ENCODE results near the gene SLC6A2.
"Not testable (repeated sequence)": the region's sequence is repeated elsewhere in the genome, so short reads cannot be mapped to it uniquely, and the experiment has no call there.

The SLC6A2 gene

DNA sequence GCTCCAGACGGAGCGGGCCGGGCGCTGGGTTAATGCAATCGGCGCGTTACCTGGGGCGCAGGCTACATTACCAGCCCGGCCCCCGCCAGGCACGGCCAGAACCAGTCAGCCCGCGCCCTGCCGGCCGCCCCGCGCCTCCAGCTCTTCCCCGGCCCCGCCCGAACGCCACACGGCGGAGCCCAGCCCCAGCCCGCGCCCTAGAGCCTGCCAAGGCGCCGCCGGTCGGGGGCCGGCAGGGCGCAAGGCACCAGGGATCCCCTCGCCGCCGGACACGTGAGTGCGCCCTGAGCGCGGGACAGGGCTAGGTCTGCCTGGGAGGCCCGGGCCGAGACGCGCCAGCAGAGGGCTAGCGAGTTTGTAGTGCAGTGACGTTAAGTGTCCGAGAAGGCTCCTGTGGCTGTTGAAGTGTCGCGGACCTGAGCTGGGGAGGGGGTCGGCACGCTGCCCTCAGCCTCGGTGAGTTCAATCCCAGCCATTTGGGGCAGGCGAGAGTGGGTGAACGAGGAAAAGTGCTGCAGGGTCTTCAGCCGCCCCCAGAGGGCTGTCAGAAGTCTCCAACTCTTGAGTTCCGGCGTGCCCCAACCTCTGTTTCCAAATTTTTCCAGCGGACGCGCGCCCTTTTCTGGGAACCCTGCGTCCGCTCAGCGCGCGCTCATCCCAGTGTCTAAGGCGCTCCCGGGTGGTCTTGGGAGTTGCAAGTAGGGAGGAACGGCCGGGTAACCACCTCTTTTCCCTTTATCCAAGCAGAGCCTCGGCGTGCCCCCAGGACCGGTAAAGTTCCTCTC lies at the start of gene SLC6A2:
Gene SLC6A2 (plus strand): TSS at position 92 of the 785 bp plus-strand sequence. CDS start 707 bp downstream, outside the sequence.
- DNase-seq: no peak

DNA sequence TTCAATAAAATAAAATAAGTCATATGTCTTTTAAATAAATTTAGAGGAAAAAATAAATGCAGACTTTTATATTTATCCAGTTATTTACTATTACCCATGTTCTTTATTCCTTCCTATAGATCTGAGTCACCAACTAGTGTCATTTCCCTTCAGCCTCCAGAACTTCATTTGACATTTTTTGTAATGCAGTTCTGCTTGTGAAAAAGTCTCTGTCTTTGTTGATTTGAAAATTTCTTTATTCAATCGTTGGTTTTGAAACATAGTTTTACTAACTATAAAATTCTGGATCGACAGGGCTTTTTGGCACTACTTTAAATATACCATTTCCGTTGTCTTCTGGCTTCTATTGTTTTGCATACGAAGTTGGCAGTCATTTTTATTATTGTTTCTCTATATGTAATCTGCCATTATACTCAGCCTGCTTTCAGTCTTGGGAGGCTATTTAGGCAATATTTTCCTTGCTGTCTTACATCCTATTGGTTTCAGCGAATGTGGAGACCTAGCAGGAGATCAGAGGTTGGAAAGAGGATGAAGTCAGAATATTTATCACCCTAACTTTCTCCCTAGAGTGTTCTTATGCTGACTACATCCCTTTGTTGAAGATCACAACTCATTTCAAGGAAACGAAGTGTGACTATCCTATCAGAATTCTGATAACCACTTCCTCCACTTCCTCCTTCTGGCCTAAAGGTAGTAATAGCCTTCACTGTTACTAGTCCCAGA lies 42.0 kb upstream of the SLC6A2 start:
- DNase-seq: no peak

DNA sequence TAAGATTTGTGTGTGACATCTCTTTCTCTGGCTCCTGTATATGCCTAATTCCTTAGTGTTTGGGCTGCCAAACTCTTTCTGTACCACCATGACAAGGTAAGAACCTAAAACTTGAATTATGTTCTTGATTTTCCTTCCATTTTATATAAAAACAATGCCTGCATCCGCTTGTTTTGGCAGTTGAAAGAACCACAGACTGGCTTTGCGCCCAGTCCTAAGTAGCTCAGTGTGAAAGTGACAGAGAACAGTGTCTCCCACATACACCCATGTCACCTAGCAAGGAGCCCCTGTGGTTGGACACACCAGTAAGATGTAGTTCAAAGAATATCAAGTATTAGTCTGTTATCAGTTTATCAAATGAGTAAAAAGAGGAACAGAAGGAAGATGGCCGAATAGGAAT lies 40.7 kb upstream of the SLC6A2 start:
- DNase-seq: no peak

DNA sequence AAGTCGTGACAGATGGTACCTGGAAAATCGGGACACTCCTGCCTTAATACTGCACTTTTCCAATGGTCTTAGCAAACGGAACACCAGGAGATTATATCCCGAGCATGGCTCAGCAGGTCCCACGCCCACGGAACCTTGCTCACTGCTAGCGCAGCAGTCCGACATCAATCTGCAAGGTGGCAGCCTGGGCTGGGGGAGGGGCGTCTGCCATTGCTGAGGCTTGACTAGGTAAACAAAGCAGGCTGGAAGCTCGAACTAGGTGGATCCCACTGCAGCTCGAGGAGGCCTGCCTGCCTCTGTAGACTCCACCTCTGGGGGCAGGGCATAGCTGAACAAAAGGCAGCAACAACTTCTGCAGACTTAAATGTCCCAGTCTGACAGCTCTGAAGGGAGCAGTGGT lies 40.1 kb upstream of the SLC6A2 start:
- DNase-seq: not testable (repeated sequence)

DNA sequence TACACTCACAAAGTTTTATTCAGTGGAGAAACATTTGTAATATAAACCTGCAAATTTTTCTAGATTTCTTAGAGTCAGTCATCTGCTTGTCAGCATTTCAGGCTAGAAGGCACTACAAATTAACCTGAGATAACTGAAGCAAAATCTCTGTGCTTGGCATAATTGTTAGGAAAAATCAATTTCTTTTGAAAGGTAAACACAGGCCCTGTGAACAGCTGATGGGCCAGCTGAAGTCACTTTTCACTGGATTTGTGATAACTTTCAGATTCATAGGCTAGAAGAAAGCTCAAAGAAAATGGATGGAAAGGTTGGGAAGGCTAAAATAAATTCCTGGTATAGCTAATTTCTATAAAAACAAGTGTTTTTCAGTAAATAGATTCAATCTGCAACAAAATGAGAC lies 34.0 kb upstream of the SLC6A2 start:
- DNase-seq: no peak

DNA sequence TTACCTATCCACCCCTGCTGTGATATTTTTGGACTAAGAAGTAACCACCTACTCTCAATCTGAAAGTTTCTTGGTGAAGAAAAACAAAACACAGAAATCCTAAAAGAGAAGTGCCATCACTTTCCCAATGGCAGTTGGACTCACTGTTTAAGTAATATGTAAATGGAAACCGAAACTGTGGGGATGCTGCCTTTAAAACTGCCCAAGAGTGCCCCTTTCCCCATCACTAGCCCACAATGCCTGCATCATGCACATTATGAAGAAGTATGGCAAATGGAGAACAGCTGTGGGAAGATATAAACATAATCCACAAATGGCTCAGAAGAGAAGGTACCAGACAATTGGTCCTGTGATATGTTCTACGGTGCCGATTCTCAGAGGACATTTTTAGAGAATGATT lies 33.5 kb upstream of the SLC6A2 start:
- no peak for DNase-seq

DNA sequence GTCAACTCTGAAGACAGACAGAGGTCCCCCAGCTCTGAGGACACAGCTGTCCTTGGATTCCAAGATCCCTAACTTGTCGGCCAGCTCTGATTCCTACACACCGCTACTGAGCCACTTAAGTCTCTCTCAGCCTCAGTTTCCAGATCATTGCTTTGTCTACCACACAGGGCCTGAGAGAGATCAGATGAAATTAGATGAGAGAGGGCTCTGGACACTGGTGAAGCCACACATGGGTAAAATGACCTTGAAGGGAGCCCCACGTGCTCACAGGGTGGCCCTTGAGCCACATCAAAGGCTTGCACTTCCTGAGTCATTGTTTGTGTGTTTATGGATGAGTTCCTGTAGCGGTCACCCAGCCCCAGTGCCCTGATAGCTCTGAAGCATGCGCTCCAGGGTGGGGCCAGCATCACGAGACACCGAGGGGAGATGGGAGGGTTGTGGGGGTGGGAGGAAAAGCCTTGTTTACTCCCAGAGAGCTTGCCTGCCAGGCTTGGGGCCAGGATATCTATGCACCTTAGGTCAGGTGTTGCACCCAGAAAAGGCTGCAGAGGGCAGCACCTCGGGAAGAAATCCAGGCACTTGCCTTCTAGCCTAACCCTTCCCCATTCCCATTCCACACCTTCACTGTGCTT lies 32.7 kb upstream of the SLC6A2 start:
- DNase-seq: no peak

DNA sequence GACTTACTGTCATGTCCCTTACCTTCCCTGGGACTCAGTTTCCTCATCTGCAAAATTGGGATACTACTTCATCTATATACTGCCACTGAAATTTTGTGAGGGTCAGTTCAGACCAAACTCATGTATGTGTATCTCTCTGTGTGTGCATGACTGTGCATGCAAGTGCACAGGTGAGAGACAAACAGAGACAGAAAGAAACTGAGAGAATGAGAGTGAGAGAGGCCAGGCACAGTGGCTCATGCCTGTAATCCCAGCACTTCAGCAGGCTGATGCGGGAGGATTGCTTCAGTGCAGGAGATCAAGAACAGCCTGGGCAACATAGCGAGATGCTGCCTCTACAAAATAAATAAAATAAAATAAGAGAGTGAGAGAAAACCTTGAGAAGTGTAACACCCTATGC lies 32.1 kb upstream of the SLC6A2 start:
- DNase-seq: no peak

DNA sequence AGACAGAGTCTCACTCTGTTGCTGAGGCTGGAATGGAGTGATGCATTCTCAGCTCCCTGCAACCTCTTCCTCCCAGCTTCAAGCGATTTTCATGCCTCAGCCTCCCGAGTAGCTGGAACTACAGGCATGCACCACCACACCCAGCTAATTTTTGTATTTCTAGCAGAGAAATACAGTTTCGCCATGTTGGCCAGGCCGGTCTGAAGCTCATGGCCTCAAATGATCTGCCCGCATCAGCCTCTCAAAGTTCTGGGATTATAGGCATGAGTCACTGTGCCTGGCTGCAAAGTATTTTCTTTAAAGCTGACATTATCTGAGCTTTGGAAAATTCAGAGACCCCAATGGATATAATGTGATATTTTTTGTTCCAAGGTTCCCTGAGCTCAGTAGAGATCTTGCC lies 31.1 kb upstream of the SLC6A2 start:
- DNase-seq: no peak

DNA sequence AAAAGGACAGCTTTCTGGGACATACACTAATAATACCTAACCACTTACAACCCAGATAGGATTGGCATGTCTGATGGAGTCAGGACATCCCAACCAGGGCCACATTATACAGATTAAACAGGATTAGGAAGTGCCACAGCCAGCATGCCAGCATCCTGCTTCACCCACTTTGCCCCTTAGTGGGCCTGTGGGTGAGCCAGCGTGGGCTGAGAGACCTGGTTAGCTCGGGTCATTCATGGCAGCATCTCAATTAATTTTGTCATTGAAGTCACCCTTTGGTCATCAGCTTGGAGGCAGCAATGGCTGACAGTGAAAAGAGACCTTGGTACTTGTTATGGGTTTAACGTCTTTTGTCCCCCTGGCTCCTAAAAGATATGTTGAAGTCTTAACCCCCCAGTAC lies 29.9 kb upstream of the SLC6A2 start:
- no peak for DNase-seq

DNA sequence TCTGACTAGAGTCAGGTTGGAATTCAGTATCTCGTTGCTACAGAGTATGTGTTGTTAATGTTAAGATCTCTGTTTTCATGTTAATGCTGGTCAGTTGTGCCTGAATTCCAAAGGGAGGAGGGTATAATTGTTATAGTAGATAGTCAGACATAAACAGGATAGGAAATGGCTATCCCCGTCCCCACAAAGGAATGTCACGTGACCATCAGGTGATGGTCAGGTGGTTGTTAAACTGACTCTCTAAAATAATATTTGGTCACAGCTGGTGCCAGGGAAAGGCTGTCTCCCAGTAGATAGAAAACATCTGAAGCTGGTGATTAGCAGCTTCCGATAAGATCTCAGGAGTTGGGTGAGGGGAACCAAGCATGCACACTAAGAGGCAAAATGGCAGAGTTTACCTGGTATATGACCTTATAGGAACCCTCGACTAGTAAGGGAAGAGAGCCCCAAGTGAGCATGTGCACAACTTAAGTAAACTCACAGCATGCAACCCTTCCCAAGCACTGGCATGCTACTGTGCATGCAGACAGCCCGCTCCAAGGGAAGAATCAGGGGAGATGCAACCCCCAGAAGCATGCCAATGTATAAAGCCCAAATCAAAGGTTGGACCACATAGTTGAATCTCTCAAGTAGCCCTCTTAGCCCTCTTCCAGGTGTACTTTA lies 27.4 kb upstream of the SLC6A2 start:
- no peak for DNase-seq

DNA sequence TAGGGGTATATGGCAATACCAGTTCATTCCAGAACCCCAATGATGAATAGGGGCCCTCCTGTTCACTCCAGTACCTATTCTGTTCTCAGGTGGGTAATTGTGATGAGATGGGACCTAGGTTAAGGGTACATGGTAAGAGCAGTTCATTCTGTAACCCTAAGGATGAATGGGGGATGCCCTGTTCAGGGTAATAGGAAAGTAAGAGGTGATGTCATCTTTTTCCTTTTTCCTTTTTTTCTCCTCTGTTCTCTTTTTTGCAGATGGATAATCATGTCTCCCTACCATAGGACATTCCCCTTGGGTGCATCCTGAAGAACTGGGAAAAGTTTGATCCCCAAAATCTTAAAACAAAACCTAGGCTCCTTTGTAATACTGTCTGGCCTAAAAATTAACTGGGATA lies 25.0 kb upstream of the SLC6A2 start:
- no peak for DNase-seq

DNA sequence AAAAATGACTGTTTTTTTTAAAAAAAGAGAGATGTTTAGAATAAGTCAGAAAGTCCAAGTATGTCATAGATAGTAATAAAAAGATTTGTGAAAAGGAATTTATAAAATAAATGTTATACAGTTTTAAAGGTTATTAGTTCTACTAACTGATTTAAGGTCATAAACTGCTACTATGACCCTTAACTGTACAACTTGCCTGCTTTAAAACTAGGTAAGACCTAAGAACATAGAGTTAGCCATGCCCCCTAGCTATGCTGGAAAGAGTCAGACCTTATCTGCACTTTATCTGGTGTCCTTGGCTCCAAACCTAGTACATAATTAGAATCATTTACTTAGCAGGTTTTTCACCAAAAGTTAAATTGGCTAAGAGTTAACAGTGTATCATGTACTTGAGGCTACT lies 23.5 kb upstream of the SLC6A2 start:
- DNase-seq: no peak

DNA sequence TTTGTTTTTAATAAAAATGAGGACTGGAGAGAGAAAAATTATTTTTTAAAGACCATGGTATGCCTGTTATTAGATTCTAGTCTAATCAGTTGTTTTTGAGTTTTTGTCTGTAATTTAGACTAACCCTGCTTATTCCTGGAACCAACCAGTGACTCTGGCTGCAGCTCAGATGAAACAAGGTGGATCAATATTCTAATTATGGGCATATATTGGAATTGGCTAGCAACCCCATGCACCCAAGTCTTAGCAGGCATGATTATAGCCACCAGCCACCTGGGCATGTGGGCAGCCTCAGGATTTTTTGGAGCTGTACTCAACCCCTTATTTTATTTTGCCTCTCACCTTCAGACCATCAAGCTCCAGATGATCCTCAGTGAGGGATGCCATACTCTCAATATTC lies 21.6 kb upstream of the SLC6A2 start:
- DNase-seq: no peak

DNA sequence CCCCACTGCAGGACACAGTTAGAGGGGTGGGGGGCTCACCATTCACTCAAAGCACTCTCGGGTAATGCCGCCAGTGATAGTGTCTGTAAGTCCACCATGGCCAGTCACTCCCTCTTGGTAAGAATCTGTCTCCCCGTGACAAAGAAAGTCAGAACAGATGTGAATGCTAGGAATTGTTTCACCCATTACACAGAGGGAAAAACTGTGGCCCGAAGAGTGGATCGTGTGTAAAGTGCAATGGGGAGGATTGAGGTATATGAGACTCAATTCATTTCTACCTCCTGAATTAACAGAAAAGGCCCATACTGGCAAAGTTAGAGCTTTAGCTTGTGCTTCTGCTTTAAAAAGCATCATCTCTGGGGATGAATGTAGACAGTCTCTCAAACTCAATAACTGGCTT lies 17.5 kb upstream of the SLC6A2 start:
- no peak for DNase-seq

DNA sequence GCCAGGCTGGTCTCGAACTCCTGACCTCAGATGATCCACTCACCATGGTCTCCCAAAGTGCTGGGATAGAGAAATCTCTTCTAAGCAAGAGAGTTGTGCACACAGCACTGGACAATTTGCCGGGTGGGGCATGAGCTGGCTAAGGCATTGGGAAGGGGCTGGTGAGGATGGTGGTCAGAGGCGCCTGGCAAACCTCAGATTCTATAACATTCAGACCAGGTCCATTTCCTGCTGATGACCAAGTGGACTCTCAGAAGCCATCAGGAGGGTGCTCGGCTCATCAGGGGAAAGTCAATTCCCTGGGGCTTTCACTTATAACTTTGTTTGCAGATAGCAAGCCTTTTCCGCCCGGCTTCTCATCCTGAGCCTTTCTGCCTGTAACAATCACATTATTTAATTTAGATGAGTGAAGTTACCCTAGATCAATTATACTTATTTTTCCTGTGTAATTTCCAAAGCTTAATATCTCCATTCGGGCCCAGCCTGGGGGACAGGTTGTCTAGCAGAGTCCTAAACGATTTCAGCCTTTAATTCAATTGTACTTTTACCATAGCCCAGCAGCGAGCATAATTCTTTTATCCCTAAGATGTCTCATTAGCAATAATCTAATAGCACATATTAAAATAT lies 15.0 kb upstream of the SLC6A2 start:
- DNase-seq: no peak

DNA sequence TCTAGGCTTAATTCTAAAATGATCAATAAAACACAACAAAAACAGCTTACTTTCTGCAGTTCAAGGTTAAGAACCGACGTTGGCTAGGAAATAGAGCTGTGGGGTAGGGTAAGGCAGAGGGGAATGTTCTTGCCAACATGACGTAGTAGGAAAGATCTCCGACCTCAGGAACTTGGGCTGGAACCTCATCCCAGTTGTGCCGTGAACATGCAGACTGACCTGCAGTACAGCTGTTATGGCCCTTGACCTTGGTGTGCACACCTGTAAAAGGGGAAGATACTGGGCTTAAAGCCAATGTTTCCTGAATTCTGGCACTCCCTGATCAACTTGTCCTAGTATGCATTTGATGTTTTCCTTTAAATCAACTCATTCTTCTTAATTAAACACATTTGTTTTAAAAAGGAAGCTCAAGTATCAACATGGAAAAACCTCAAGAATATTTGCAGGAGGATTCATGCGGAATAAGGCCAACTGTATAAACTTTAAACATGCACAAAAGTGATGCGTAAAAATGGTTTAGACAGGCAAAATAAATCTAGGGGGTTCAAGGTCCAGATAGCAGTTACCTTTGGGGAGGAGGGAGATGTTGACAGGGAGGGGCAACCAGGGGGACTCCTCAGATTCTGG lies 14.2 kb upstream of the SLC6A2 start:
- no peak for DNase-seq

DNA sequence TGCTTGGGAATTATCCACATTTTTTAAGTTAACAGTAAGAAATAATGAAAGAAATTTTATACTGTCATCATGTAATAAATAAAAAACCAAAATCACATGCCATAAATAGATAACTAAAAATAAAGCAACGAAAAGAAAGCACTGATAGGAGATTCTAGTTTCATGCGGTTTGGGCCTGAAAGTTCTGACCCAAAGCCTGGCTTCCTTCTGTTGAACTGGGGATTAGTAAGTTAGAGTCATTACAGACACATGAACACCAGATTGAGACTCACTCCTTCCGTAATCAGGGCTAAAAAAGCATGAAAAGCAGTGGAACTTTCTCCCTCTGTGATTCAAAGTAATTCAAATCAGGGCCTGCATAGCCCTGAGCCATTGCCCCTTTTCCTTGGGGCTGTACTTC lies 13.2 kb upstream of the SLC6A2 start:
- DNase-seq: no peak

DNA sequence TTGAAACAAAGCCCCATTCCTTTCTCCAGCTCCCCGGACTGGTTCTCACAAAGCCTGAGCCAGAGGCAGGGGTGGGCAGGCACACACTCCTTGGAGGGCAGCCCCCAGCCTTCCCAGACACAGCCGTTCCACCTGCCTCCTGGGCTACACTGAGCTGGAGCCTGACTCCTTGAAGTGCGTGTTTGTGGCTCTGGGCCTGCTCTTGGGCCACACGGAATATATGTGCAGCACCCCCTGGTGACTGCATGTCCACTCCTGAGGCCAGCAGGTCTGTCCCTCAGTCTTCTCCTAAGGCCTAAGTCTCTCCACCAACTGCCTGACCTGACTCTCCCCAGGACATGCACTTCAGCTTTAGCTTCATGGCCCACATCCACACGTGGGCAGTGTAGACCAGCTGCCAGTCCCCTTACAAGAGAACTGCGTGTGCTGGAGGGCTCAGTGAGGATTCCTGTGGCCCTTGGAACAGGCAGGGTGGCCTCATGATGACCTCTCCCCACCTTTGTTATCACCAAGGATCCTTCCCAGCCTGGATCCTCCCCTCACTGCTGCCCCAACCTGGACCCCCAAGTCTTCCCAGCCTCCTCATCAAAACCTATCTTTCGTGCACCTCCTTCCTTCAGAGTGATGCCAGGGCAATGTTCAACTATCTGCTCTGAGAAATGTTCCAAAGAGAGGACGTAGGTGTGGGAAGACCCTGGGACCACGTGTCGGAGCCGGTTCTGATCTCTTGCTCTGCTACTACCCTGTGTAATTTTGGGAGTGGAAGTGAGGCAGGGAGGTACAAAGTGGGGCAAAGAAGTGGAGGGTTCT lies 12.4 kb upstream of the SLC6A2 start:
- DNase-seq: no peak

DNA sequence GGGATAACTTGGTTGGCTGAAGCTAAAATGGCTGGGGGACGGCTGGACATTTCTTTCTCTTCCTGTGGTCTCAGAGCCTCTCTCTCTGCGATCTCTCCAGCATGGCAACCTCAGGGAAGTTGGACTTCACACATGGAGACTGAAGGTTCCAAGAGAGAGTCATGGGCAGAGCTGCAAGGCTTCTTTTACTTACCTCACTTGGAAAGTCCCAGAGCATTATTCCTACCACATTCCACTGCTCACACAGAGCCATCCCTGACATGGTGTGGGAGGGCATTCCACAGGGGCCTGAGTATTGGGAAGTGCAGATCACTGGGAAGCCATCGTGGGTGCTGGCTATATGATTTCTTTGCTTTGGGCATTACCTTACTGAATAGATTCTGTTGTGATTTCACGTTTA lies 9.8 kb upstream of the SLC6A2 start:
- DNase-seq: no peak

DNA sequence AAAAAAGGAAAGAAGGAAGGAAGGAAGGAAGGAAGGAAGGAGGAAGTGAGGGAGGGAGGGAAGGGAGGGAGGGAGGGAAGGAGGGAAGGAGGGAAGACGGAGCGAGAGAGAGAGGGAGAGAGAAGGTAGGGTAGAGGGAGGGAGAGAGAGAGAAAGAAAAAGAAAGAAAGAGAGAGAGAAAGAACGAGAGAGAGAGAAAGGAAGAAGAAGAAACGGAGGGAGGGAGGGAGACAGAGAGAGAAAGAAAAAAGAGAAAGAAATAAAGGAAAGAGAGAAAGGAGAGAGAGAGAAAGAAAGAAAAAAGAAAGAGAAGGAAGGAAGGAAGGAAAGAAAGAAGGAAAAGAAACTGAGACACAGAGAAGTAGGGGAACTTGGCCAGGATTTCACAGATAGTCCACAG lies 8.4 kb upstream of the SLC6A2 start:
- no peak for DNase-seq

DNA sequence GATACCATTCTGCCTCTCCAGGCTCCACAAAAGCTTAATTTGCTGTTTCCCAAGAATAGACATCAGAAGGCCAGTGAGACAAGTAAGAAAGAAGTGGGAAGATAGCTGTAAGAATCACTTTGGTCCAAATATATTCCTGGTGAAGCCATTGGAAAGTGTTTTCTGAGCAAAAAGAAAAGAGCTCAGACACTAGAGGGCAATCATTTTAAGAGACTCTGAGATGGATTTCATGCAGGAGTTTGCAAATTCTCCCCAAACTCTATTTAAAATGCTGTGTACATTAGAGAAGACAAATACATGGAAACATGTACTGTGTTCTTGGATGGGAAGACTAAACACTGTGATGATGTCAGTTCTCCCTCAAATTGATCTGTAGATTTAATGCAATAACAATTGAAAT lies 8.0 kb upstream of the SLC6A2 start:
- no peak for DNase-seq

Data from NCI-H2081 (cell line).